HepG2 (cell line): Measurements from ENCODE around the gene GNG12.

Experiments used
- ATAD3A ChIP-seq: sonication (generic); formaldehyde crosslinking; IDR thresholded peaks from 2 replicates; pipeline ENCODE4 v1.4.0; 2020; ENCODE audit warnings: missing genetic modification reagents
- CEBPB ChIP-seq: IDR thresholded peaks from 2 replicates; pipeline ENCODE4 v1.6.1; 2011; ENCODE audit warnings: low read depth, low read length, improper control_type of control experiment, borderline replicate concordance
- CHD4 ChIP-seq: fragments of 200-600 bp; sonication (generic); IDR thresholded peaks from 2 replicates; pipeline ENCODE4 v1.7.0; 2017; ENCODE audit warnings: mild to moderate bottlenecking, low read length, borderline replicate concordance
- CTCF ChIP-seq: sonication (generic); formaldehyde crosslinking; IDR thresholded peaks from 2 replicates; pipeline ENCODE4 v1.5.0; 2020; ENCODE audit warnings: mild to moderate bottlenecking, missing genetic modification reagents, moderate library complexity
- FOSL2 ChIP-seq: sonication (generic); formaldehyde crosslinking; IDR thresholded peaks from 2 replicates; pipeline ENCODE4 v1.4.0; 2020; ENCODE audit warnings: missing genetic modification reagents
- GATA4 ChIP-seq: sonication (generic); IDR thresholded peaks from 2 replicates; pipeline ENCODE4 v1.6.1; 2016; ENCODE audit warnings: antibody characterized with exemption, low read depth, borderline replicate concordance
- GPN1 ChIP-seq: sonication (generic); formaldehyde crosslinking; IDR thresholded peaks from 2 replicates; pipeline ENCODE4 v1.5.1; 2020; ENCODE audit warnings: missing genetic modification reagents, borderline replicate concordance
- PCBP1 ChIP-seq: fragments of 200-400 bp; formaldehyde crosslinking; IDR thresholded peaks from 2 replicates; pipeline ENCODE4 v1.6.1; 2017; ENCODE audit warnings: mild to moderate bottlenecking, low read depth, low read length, borderline replicate concordance
- POLR2A ChIP-seq, 2 experiments: IDR thresholded peaks; 2 replicates each; pipeline ENCODE4 v1.6.1; 2011; ENCODE audit warnings: low read depth in 2 of 2, low read length in 2 of 2, mild to moderate bottlenecking in 1 of 2, moderate library complexity in 1 of 2; ENCODE audit not compliant: insufficient read depth in 1 of 2
- SMAD1 ChIP-seq: sonication (generic); formaldehyde crosslinking; IDR thresholded peaks from 2 replicates; pipeline ENCODE4 v1.4.0; 2020; ENCODE audit warnings: missing genetic modification reagents, low read depth, mild to moderate bottlenecking, borderline replicate concordance
- ZNF609 ChIP-seq: sonication (generic); formaldehyde crosslinking; IDR thresholded peaks from 2 replicates; pipeline ENCODE4 v1.4.0; 2020; ENCODE audit warnings: mild to moderate bottlenecking, missing genetic modification reagents, borderline replicate concordance
- TF ChIP-seq, protein P1 (sequence below): sonication (generic); formaldehyde crosslinking; IDR thresholded peaks from 2 replicates; pipeline ENCODE4 v1.4.0; 2020; ENCODE audit warnings: missing genetic modification reagents

GRCh38 chr1:67659229-67659628 lies 174.0 kb downstream of the GNG12 start:
- TF ChIP-seq CHD4 = no peak
- no peak for TF ChIP-seq CEBPB
- no peak for TF ChIP-seq SMAD1
- TF ChIP-seq CTCF = no peak
- TF ChIP-seq ATAD3A (CRISPR knock-in tag) = no peak
- TF ChIP-seq GPN1 (CRISPR knock-in tag) = no peak
- TF ChIP-seq, protein P1, sequence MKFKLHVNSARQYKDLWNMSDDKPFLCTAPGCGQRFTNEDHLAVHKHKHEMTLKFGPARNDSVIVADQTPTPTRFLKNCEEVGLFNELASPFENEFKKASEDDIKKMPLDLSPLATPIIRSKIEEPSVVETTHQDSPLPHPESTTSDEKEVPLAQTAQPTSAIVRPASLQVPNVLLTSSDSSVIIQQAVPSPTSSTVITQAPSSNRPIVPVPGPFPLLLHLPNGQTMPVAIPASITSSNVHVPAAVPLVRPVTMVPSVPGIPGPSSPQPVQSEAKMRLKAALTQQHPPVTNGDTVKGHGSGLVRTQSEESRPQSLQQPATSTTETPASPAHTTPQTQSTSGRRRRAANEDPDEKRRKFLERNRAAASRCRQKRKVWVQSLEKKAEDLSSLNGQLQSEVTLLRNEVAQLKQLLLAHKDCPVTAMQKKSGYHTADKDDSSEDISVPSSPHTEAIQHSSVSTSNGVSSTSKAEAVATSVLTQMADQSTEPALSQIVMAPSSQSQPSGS (CRISPR knock-in tag) = no peak
- no peak for TF ChIP-seq FOSL2
- no peak for TF ChIP-seq PCBP1
- no peak for TF ChIP-seq ZNF609 (CRISPR knock-in tag)
- no peak for TF ChIP-seq POLR2A (IDR thresholded peaks at IDR 0.05; ENCODE audit: insufficient read depth in 1 of 2, low read depth in 2 of 2, low read length in 2 of 2)
- TF ChIP-seq GATA4 = no peak
